Measurements from ENCODE around the gene NRCAM. TPM values are rescaled to one million over a fixed set of nuclear protein-coding genes. Genes with fewer than 3 reads are reported as not detected.

The NRCAM gene
- total and polyA plus RNA-seq, 2 of the 8 experiments (the other 6 are each of a cell fraction or from before 2014, with no cell fraction given): 2.7 to 3.8 TPM

- CTCF ChIA-PET (ENCODE audit: partially characterized antibody): interaction anchor here (1.6 kb wide), 1 partner anchor 80 kb away, joined by 3 read pairs; no protein-coding TSS in a partner anchor
- Histone ChIP-seq H3K27me3 (replicated peaks in 1 of 4; ENCODE audit: control insufficient read depth in 3 of 4, extremely low read depth in 1 of 4, insufficient read depth in 3 of 4, low read length in 3 of 4) (no peaks in the 10 kb centered on the region), H2BK20ac (ENCODE audit: low read length) (no peak overlapping the region), H3K18ac (ENCODE audit: extremely low read depth, low read length) (no peak overlapping the region), H3K9me3 (ENCODE audit: insufficient read depth in 2 of 2, low read depth in 1 of 2, low read length in 1 of 2) (peaks cover 0 to 2% of the 10 kb centered on the region in 2 experiments; a peak in 1 of 4 replicates), H2AK5ac (ENCODE audit: low read depth, low read length) (no peak overlapping the region), H3K36me3 (ENCODE audit: control insufficient read depth in 2 of 4, insufficient read depth in 4 of 4, low read length in 3 of 4) (no peaks in the 10 kb centered on the region), H2BK15ac (ENCODE audit: low read length) (no peak overlapping the region), H4K8ac (ENCODE audit: extremely low read depth, insufficient read depth, low read length) (no peak overlapping the region), H3K79me2 (ENCODE audit: control insufficient read depth in 1 of 2, insufficient read depth in 2 of 2, low read length in 2 of 2) (no peaks in the 10 kb centered on the region), H4K91ac (replicated peaks; ENCODE audit: insufficient read length, low read length) (no peak overlapping the region), H3K27ac (ENCODE audit: low read depth, low read length) (no peak overlapping the region), H3K4me1 (replicated peaks in 1 of 4; ENCODE audit: control insufficient read depth in 3 of 4, insufficient read depth in 4 of 4, low read length in 3 of 4) (peaks cover 0 to 4% (median 0%) of the 10 kb centered on the region in 4 experiments; a peak in 1 of 7 replicates), H4K20me1 (replicated peaks in 1 of 2; ENCODE audit: control insufficient read depth in 1 of 2, insufficient read depth in 2 of 2, low read length in 2 of 2) (no peaks in the 10 kb centered on the region), H3K14ac (ENCODE audit: insufficient read length) (no peak overlapping the region), H4K5ac (ENCODE audit: insufficient read length, low read depth, low read length) (no peak overlapping the region), H2BK120ac (replicated peaks; ENCODE audit: low read depth, low read length) (no peak overlapping the region), H3K23me2 (ENCODE audit: low read depth, low read length) (no peaks in the 10 kb centered on the region), H3K4ac (replicated peaks; ENCODE audit: insufficient read length, low read depth, low read length) (no peak overlapping the region), H3K4me2 (ENCODE audit: insufficient read depth in 1 of 2, low read depth in 2 of 2, low read length in 2 of 2) (no peak overlapping the region), H3K79me1 (ENCODE audit: low read depth, low read length) (no peaks in the 10 kb centered on the region), H2AFZ (ENCODE audit: low read length) (no peak overlapping the region), H3K23ac (ENCODE audit: insufficient read length) (no peak overlapping the region), H3K4me3 (ENCODE audit: extremely low read depth in 1 of 4, insufficient read depth in 2 of 4, low read depth in 3 of 4, low read length in 4 of 4) (no peak overlapping the region), H2BK12ac (ENCODE audit: low read depth, low read length) (no peak overlapping the region), H2BK5ac (ENCODE audit: low read depth, low read length) (no peak overlapping the region), H3K9ac (replicated peaks in 1 of 4; ENCODE audit: extremely low read depth in 1 of 4, low read depth in 3 of 4, low read length in 3 of 4) (no peak overlapping the region), H3K56ac (replicated peaks; ENCODE audit: insufficient read length, low read depth, low read length) (no peak overlapping the region)
- DNase-seq (ENCODE audit: low read depth in 1 of 2, low spot score in 2 of 2) (no peak), FAIRE-seq (no peak)
- TF ChIP-seq SIRT6 (IDR thresholded peaks at IDR 0.05; ENCODE audit: low read length): no peak
- 92% methylated on average over 4 of the region's 4 CpGs; no CpG with 5 or more reads in 1 of the 2 experiments for WGBS, 2 experiments (ENCODE audit: extremely low coverage in 1 of 2, insufficient coverage in 1 of 2, insufficient read length in 1 of 2, insufficient replicate concordance in 2 of 2, low coverage in 1 of 2, low lambda C conversion rate in 2 of 2, missing lambda C conversion rate in 1 of 2)
- POLR2A ChIA-PET (ENCODE audit: partially characterized antibody): no interaction called here
These were observed 207.4 kb downstream of the NRCAM start for GRCh38 chr7:108248821-108249220.

All from H1 (cell line).